Trophoblast cell (in vitro differentiated cells and primary cell): Measurements from ENCODE around the gene CNN1.

Source experiments
- DNase-seq, 2 donors: peaks; one replicate each; pipeline ENCODE4 v3.0.0-alpha.2; 2016
- H2AFZ ChIP-seq: 2 replicates; pipeline ENCODE4 v1.6.1; 2013; ENCODE audit warnings: low read length, moderate library complexity, mild to moderate bottlenecking; ENCODE audit not compliant: insufficient read depth, poor library complexity
- H2AK5ac ChIP-seq: 2 replicates; pipeline ENCODE4 v1.6.1; 2013; ENCODE audit warnings: mild to moderate bottlenecking, low read length
- H2BK120ac ChIP-seq: 2 replicates; pipeline ENCODE4 v1.6.1; 2013; ENCODE audit warnings: low read length, mild to moderate bottlenecking, moderate library complexity; ENCODE audit not compliant: insufficient read depth, poor library complexity
- H2BK12ac ChIP-seq: 2 replicates; pipeline ENCODE4 v1.6.1; 2013; ENCODE audit warnings: mild to moderate bottlenecking, low read length, moderate library complexity
- H2BK5ac ChIP-seq: 2 replicates; pipeline ENCODE4 v1.6.1; 2013; ENCODE audit warnings: low read length, low read depth, moderate library complexity, mild to moderate bottlenecking; ENCODE audit not compliant: poor library complexity
- H3K14ac ChIP-seq: 2 replicates; pipeline ENCODE4 v1.6.1; 2013; ENCODE audit warnings: mild to moderate bottlenecking, low read length
- H3K18ac ChIP-seq: 2 replicates; pipeline ENCODE4 v1.6.1; 2013; ENCODE audit warnings: mild to moderate bottlenecking, low read length
- H3K23ac ChIP-seq: 2 replicates; pipeline ENCODE4 v1.6.1; 2013; ENCODE audit warnings: low read length
- H3K27ac ChIP-seq: 2 replicates; pipeline ENCODE4 v1.5.1; 2013; ENCODE audit warnings: low read depth, mild to moderate bottlenecking, inconsistent platforms, low read length, moderate library complexity
- H3K27me3 ChIP-seq: 2 replicates; pipeline ENCODE4 v1.6.1; 2013; ENCODE audit warnings: inconsistent platforms, mild to moderate bottlenecking, low read length, moderate library complexity; ENCODE audit not compliant: insufficient read depth
- H3K36me3 ChIP-seq, 2 experiments: 1 replicate in 1 of 2; 2 replicates in 1 of 2; pipeline ENCODE4 v1.6.1; 2013; ENCODE audit warnings: low read length in 2 of 2, mild to moderate bottlenecking in 2 of 2, moderate library complexity in 1 of 2; ENCODE audit not compliant: insufficient read depth in 2 of 2, control insufficient read depth in 1 of 2
- H3K4ac ChIP-seq: 2 replicates; pipeline ENCODE4 v1.6.1; 2013; ENCODE audit warnings: low read depth, mild to moderate bottlenecking, low read length, moderate library complexity
- H3K4me1 ChIP-seq, 2 experiments: 1 replicate in 1 of 2; 2 replicates in 1 of 2; pipeline ENCODE4 v1.6.1; 2013; ENCODE audit warnings: low read length in 2 of 2, mild to moderate bottlenecking in 2 of 2, moderate library complexity in 1 of 2; ENCODE audit not compliant: insufficient read depth in 2 of 2, control insufficient read depth in 1 of 2
- H3K4me2 ChIP-seq: 2 replicates; pipeline ENCODE4 v1.6.1; 2013; ENCODE audit warnings: inconsistent platforms, mild to moderate bottlenecking, low read length, moderate library complexity
- H3K4me3 ChIP-seq: 2 replicates; pipeline ENCODE4 v1.5.1; 2013; ENCODE audit warnings: mild to moderate bottlenecking, low read depth, low read length, inconsistent platforms
- H3K79me1 ChIP-seq: one replicate; pipeline ENCODE4 v1.6.1; 2013; ENCODE audit warnings: low read length
- H3K79me2 ChIP-seq: 2 replicates; pipeline ENCODE4 v1.6.1; 2013; ENCODE audit warnings: low read length, mild to moderate bottlenecking; ENCODE audit not compliant: control insufficient read depth, insufficient read depth, poor library complexity
- H3K9ac ChIP-seq: 2 replicates; pipeline ENCODE4 v1.6.1; 2013; ENCODE audit warnings: mild to moderate bottlenecking, low read length
- H3K9me3 ChIP-seq: 2 replicates; pipeline ENCODE4 v1.6.1; 2013; ENCODE audit warnings: low read depth, mild to moderate bottlenecking, control low read depth, inconsistent platforms, low read length; ENCODE audit not compliant: insufficient read depth
- H4K12ac ChIP-seq: 2 replicates; pipeline ENCODE4 v1.6.1; 2013; ENCODE audit warnings: low read depth, mild to moderate bottlenecking, low read length, moderate library complexity
- H4K8ac ChIP-seq: 2 replicates; pipeline ENCODE4 v1.6.1; 2013; ENCODE audit warnings: low read depth, mild to moderate bottlenecking, low read length, moderate library complexity
- H4K91ac ChIP-seq: one replicate; pipeline ENCODE4 v1.6.1; 2013; ENCODE audit warnings: low read depth, mild to moderate bottlenecking, low read length, moderate library complexity
- WGBS: extraction: QIAGEN DNeasy Blood & Tissue Kit; methylation state at CpG from one replicate; pipeline ENCODE4 v1.1.7; 2013; ENCODE audit warnings: missing lambda C conversion rate; ENCODE audit not compliant: insufficient read length, insufficient coverage; ENCODE audit errors: extremely low coverage; 5-methylcytosine and 5-hydroxymethylcytosine counted together

Gene CNN1

DNA sequence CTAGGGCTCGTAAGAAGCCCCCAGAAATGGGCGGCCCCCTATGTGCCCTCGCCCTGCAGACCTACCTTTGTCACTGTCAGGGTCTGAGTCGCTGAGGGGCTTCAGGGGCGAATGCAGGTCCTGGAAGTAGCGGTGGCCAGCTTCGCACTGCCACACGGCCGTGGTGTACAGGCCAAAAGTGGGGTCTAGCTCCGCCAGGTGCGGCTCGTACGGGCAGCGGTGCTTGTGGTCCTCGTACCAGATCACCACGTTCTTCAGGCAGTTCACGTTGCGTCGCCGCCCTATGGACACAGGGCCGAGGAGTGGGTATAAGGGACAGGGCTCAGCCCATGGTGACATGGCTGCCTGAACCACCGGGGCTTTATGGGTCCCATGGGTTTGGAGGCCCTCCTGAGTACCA, 42.8 kb upstream of the CNN1 start:
- Histone ChIP-seq H2BK5ac (no peak overlapping the region), H3K14ac (no peak overlapping the region), H3K23ac (no peak overlapping the region), H3K4me2 (no peak overlapping the region), H3K36me3 (peaks cover 13 to 14% of the 10 kb centered on the region in 2 experiments), H3K4me3 (no peak overlapping the region), H4K8ac (no peak overlapping the region), H3K18ac (no peak overlapping the region), H3K27ac (no peak overlapping the region), H3K9ac (no peak overlapping the region), H3K4me1 (peaks cover 5 to 12% of the 10 kb centered on the region in 2 experiments), H4K12ac (no peak overlapping the region), H2AK5ac (no peak overlapping the region), H3K79me1 (no peaks in the 10 kb centered on the region), H4K91ac (no peak overlapping the region), H3K4ac (no peak overlapping the region), H2BK120ac (no peak overlapping the region), H2AFZ (no peak overlapping the region), H3K9me3 (peaks cover 6% of the 10 kb centered on the region), H3K79me2 (no peaks in the 10 kb centered on the region), H3K27me3 (no peaks in the 10 kb centered on the region), H2BK12ac (no peak overlapping the region)
- DNase-seq, result no peak
- no CpG with 5 or more reads among the region's 22 CpGs for WGBS

GRCh38 chr19:11496391-11497163, 42.1 kb upstream of the CNN1 start:
- Histone ChIP-seq H2AK5ac (no peak overlapping the region), H3K9me3 (peaks cover 6% of the 10 kb centered on the region), H2AFZ (no peak overlapping the region), H3K4me3 (no peak overlapping the region), H3K4me1 (peaks cover 5 to 12% of the 10 kb centered on the region in 2 experiments), H3K14ac (no peak overlapping the region), H2BK5ac (no peak overlapping the region), H3K4me2 (no peak overlapping the region), H3K23ac (no peak overlapping the region), H4K8ac (no peak overlapping the region), H3K36me3 (peaks cover 13 to 14% of the 10 kb centered on the region in 2 experiments), H4K12ac (no peak overlapping the region), H3K79me1 (no peaks in the 10 kb centered on the region), H2BK12ac (no peak overlapping the region), H3K9ac (no peak overlapping the region), H3K79me2 (no peaks in the 10 kb centered on the region), H4K91ac (no peak overlapping the region), H3K18ac (no peak overlapping the region), H3K27ac (no peak overlapping the region), H2BK120ac (no peak overlapping the region), H3K27me3 (no peaks in the 10 kb centered on the region), H3K4ac (no peak overlapping the region)
- no CpG with 5 or more reads among the region's 17 CpGs for WGBS
- peak; percentile 85 to 95 for DNase-seq

- no CpG with 5 or more reads among the region's 6 CpGs for WGBS
- H3K18ac ChIP-seq, result no peak overlapping the region
- no peak for DNase-seq
- no peak overlapping the region for H3K14ac ChIP-seq
- H3K4me2 ChIP-seq, result no peak overlapping the region
- no peak overlapping the region for H4K12ac ChIP-seq
- H2BK120ac ChIP-seq, result no peak overlapping the region
- H3K4me1 ChIP-seq, result peaks cover 5 to 12% of the 10 kb centered on the region in 2 experiments
- no peak overlapping the region for H3K9ac ChIP-seq
- H3K27me3 ChIP-seq, result no peaks in the 10 kb centered on the region
- no peak overlapping the region for H4K91ac ChIP-seq
- H2AFZ ChIP-seq, result no peak overlapping the region
- H2AK5ac ChIP-seq, result no peak overlapping the region
- H3K23ac ChIP-seq, result no peak overlapping the region
- no peak overlapping the region for H2BK5ac ChIP-seq
- H3K36me3 ChIP-seq, result peaks cover 13 to 14% of the 10 kb centered on the region in 2 experiments
- no peak overlapping the region for H2BK12ac ChIP-seq
- H3K4me3 ChIP-seq, result no peak overlapping the region
- H3K9me3 ChIP-seq, result peaks cover 6% of the 10 kb centered on the region
- H3K4ac ChIP-seq, result no peak overlapping the region
- no peaks in the 10 kb centered on the region for H3K79me1 ChIP-seq
- H3K79me2 ChIP-seq, result no peaks in the 10 kb centered on the region
- H3K27ac ChIP-seq, result no peak overlapping the region
- H4K8ac ChIP-seq, result no peak overlapping the region
Measured at GRCh38 chr19:11499220-11499726, 39.4 kb upstream of the CNN1 start.

DNA sequence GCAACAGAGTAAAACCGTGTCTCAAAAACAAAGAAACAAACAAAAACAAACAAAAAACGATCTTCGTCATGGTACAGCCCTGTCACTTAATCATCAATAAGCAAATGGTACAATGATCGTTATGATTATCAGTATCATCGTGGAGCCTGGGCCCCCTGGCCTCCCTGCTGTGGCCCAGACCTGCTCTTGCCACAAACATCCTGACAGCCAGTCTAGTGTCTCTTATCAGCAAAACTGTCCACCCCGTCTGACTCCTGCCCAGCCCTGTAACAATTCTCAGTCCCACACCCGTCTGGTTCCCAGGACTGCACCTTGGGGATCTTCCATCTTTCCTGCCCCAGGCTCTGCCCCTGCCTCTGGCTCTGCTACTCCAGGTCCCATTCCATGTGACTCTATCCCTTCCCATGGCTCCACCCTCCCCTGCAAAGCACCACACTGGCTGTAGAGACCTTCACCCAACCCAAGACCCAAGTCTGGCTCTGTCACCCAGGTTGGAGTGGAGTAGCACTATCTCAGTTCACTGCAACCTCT, 38.7 kb upstream of the CNN1 start:
- Histone ChIP-seq H4K91ac (no peak overlapping the region), H2BK5ac (no peak overlapping the region), H3K4ac (no peak overlapping the region), H3K18ac (no peak overlapping the region), H3K4me1 (peaks cover 5 to 17% of the 10 kb centered on the region in 2 experiments), H3K14ac (no peak overlapping the region), H2AFZ (no peak overlapping the region), H3K9ac (no peak overlapping the region), H2BK120ac (no peak overlapping the region), H3K27ac (no peak overlapping the region), H3K23ac (no peak overlapping the region), H3K27me3 (no peaks in the 10 kb centered on the region), H3K36me3 (peaks cover 9 to 11% of the 10 kb centered on the region in 2 experiments), H3K4me3 (no peak overlapping the region), H4K8ac (no peak overlapping the region), H2BK12ac (no peak overlapping the region), H3K79me1 (no peaks in the 10 kb centered on the region), H3K79me2 (no peaks in the 10 kb centered on the region), H3K4me2 (no peak overlapping the region), H4K12ac (no peak overlapping the region), H3K9me3 (peaks cover 6% of the 10 kb centered on the region), H2AK5ac (no peak overlapping the region)
- no peak for DNase-seq
- whole genome bisulfite sequencing, result no CpG with 5 or more reads among the region's 7 CpGs
